Keratinocyte (primary cell): Measurements from ENCODE around the gene CYP1A2.

ENCODE experiments used
- EZH2 ChIP-seq: IDR thresholded peaks from one replicate; pipeline ENCODE4 v1.6.1; 2012; ENCODE audit warnings: inconsistent platforms, mild to moderate bottlenecking, low read length, moderate library complexity
- TF ChIP-seq, protein P1 (sequence below), 3 experiments: IDR thresholded peaks in 1 of 3; conservative IDR thresholded peaks in 1 of 3; optimal IDR thresholded peaks in 1 of 3; 2 replicates in 2 of 3; 3 replicates in 1 of 3; pipeline versions ENCODE3 to v1.5.1; 2011; ENCODE audit warnings: low read length in 3 of 3, mild to moderate bottlenecking in 3 of 3, moderate library complexity in 2 of 3, control low read depth in 1 of 3, inconsistent platforms in 1 of 3; ENCODE audit not compliant: insufficient read depth in 2 of 3; ENCODE audit errors: extremely low read depth in 1 of 3

GRCh38 chr15:74794248-74794969, 45.8 kb downstream of the CYP1A2 start:
- TF ChIP-seq, protein P1, sequence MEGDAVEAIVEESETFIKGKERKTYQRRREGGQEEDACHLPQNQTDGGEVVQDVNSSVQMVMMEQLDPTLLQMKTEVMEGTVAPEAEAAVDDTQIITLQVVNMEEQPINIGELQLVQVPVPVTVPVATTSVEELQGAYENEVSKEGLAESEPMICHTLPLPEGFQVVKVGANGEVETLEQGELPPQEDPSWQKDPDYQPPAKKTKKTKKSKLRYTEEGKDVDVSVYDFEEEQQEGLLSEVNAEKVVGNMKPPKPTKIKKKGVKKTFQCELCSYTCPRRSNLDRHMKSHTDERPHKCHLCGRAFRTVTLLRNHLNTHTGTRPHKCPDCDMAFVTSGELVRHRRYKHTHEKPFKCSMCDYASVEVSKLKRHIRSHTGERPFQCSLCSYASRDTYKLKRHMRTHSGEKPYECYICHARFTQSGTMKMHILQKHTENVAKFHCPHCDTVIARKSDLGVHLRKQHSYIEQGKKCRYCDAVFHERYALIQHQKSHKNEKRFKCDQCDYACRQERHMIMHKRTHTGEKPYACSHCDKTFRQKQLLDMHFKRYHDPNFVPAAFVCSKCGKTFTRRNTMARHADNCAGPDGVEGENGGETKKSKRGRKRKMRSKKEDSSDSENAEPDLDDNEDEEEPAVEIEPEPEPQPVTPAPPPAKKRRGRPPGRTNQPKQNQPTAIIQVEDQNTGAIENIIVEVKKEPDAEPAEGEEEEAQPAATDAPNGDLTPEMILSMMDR (optimal IDR thresholded peaks at IDR 0.05 in 1 of 3, IDR thresholded peaks at IDR 0.05 in 1 of 3, conservative IDR thresholded peaks at IDR 0.05 in 1 of 3; ENCODE audit: extremely low read depth in 1 of 3, insufficient read depth in 2 of 3, low read length in 3 of 3), result no peak
- TF ChIP-seq EZH2, result no peak
